Measurements from ENCODE around the gene F12. TPM values are rescaled to one million over a fixed set of nuclear protein-coding genes. Genes with fewer than 3 reads are reported as not detected.
"Not testable (repeated sequence)": the region's sequence is repeated elsewhere in the genome, so short reads cannot be mapped to it uniquely, and the experiment has no call there.

F12 gene
- total RNA-seq, 1 donor from 2014 or later = 15.3 TPM

GRCh38 chr5:177432143-177432838, 22.9 kb upstream of the F12 start:
- no peak for DNase-seq (ENCODE audit: low spot score)

GRCh38 chr5:177431317-177432142, 22.2 kb upstream of the F12 start:
- no peak for DNase-seq (ENCODE audit: low spot score)

GRCh38 chr5:177430972-177431316, 21.6 kb upstream of the F12 start:
- no peak for DNase-seq (ENCODE audit: low spot score)

GRCh38 chr5:177430140-177430951, 21.0 kb upstream of the F12 start:
- DNase-seq (ENCODE audit: low spot score) = no peak

GRCh38 chr5:177429248-177430040, 20.1 kb upstream of the F12 start:
- peak; percentile 44 for DNase-seq (ENCODE audit: low spot score)

- no peak for DNase-seq (ENCODE audit: low spot score)
These were observed 19.3 kb upstream of the F12 start for GRCh38 chr5:177428574-177429217.

- DNase-seq (ENCODE audit: low spot score) = no peak
These were observed 18.7 kb upstream of the F12 start for GRCh38 chr5:177427919-177428573.

- DNase-seq (ENCODE audit: low spot score) = no peak
These were observed 18.0 kb upstream of the F12 start for GRCh38 chr5:177427211-177427822.

GRCh38 chr5:177426566-177427210, 17.3 kb upstream of the F12 start, which contains the start of gene GRK6:
Gene GRK6, plus strand, starts transcription at chr5:177426676. Its CDS starts 170 bp downstream, at chr5:177426846.
- peak; percentile 36 for DNase-seq (ENCODE audit: low spot score)

GRCh38 chr5:177425801-177426565, 16.6 kb upstream of the F12 start:
- DNase-seq (ENCODE audit: low spot score) = peak; percentile 100

GRCh38 chr5:177425196-177425800, 15.9 kb upstream of the F12 start:
- no peak for DNase-seq (ENCODE audit: low spot score)

- no peak for DNase-seq (ENCODE audit: low spot score)
These were observed 14.3 kb upstream of the F12 start for GRCh38 chr5:177423671-177424070.

- no peak for DNase-seq (ENCODE audit: low spot score)
These were observed 11.9 kb upstream of the F12 start for GRCh38 chr5:177421062-177421798.

- DNase-seq (ENCODE audit: low spot score) = not testable (repeated sequence)
These were observed 11.1 kb upstream of the F12 start for GRCh38 chr5:177420472-177420871.

GRCh38 chr5:177419046-177419445, 9.7 kb upstream of the F12 start:
- DNase-seq (ENCODE audit: low spot score) = no peak

- not testable (repeated sequence) for DNase-seq (ENCODE audit: low spot score)
These were observed 7.7 kb upstream of the F12 start for GRCh38 chr5:177417081-177417480.

- no peak for DNase-seq (ENCODE audit: low spot score)
These were observed 5.1 kb upstream of the F12 start for GRCh38 chr5:177414481-177414880.

All from mucosa of gallbladder (tissue), 1 donor.